DND-41 (cell line): ENCODE data around the gene TAPT1.

Experiments
- EZH2 ChIP-seq: IDR thresholded peaks from 3 replicates; pipeline ENCODE4 v1.6.1; 2012; ENCODE audit warnings: borderline replicate concordance, low read depth, mild to moderate bottlenecking, moderate library complexity, low read length, inconsistent platforms; ENCODE audit not compliant: severe bottlenecking
- TF ChIP-seq, protein P1 (sequence below): IDR thresholded peaks from 2 replicates; pipeline ENCODE4 v1.5.1; 2012; ENCODE audit warnings: borderline replicate concordance, low read length, moderate library complexity, mild to moderate bottlenecking; ENCODE audit not compliant: poor library complexity, severe bottlenecking; ENCODE audit errors: extremely low read depth

- TF ChIP-seq, protein P1, sequence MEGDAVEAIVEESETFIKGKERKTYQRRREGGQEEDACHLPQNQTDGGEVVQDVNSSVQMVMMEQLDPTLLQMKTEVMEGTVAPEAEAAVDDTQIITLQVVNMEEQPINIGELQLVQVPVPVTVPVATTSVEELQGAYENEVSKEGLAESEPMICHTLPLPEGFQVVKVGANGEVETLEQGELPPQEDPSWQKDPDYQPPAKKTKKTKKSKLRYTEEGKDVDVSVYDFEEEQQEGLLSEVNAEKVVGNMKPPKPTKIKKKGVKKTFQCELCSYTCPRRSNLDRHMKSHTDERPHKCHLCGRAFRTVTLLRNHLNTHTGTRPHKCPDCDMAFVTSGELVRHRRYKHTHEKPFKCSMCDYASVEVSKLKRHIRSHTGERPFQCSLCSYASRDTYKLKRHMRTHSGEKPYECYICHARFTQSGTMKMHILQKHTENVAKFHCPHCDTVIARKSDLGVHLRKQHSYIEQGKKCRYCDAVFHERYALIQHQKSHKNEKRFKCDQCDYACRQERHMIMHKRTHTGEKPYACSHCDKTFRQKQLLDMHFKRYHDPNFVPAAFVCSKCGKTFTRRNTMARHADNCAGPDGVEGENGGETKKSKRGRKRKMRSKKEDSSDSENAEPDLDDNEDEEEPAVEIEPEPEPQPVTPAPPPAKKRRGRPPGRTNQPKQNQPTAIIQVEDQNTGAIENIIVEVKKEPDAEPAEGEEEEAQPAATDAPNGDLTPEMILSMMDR, result no peak
- no peak for TF ChIP-seq EZH2
Measured at GRCh38 chr4:16113741-16114140, 112.5 kb downstream of the TAPT1 start.
